Fibroblast of lung (primary cell): Measurements from ENCODE around the gene FBXL13.

Experiments
- EZH2 ChIP-seq: IDR thresholded peaks from 2 replicates; pipeline ENCODE4 v1.5.1; 2012; ENCODE audit warnings: low read length, control low read depth, mild to moderate bottlenecking; ENCODE audit errors: missing control alignments
- TF ChIP-seq, protein P1 (sequence below), 2 donors: IDR thresholded peaks in 1 of 2; conservative IDR thresholded peaks in 1 of 2; 1 replicate in 1 of 2; 2 replicates in 1 of 2; pipeline ENCODE4 v1.5.1; 2011 to 2012; ENCODE audit warnings: low read length in 2 of 2, control low read depth in 1 of 2, inconsistent platforms in 1 of 2, low read depth in 1 of 2, mild to moderate bottlenecking in 1 of 2

DNA sequence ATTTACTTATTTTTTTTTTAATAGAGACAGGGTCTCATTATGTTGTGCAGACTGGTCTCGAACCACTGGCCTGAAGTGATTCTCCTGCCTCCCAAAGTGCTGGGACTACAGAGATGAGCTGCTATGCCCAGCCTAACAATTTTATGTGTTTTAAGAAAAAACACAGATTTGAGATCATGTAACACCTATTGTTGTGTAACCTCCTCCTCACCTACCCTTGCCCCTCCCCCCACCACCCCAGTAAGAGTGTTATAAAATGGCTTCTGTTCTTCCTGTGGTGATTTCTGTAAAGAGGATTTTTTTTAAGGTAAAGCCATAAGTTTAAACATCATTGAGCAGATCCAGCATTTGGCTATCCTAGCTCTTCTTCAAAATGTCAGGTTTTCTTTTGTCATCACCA lies 7.9 kb upstream of the FBXL13 start:
- TF ChIP-seq, protein P1, sequence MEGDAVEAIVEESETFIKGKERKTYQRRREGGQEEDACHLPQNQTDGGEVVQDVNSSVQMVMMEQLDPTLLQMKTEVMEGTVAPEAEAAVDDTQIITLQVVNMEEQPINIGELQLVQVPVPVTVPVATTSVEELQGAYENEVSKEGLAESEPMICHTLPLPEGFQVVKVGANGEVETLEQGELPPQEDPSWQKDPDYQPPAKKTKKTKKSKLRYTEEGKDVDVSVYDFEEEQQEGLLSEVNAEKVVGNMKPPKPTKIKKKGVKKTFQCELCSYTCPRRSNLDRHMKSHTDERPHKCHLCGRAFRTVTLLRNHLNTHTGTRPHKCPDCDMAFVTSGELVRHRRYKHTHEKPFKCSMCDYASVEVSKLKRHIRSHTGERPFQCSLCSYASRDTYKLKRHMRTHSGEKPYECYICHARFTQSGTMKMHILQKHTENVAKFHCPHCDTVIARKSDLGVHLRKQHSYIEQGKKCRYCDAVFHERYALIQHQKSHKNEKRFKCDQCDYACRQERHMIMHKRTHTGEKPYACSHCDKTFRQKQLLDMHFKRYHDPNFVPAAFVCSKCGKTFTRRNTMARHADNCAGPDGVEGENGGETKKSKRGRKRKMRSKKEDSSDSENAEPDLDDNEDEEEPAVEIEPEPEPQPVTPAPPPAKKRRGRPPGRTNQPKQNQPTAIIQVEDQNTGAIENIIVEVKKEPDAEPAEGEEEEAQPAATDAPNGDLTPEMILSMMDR (conservative IDR thresholded peaks at IDR 0.05 in 1 of 2, IDR thresholded peaks at IDR 0.05 in 1 of 2; ENCODE audit: low read depth in 1 of 2, low read length in 2 of 2): no peak
- no peak for TF ChIP-seq EZH2
